GM18861 (cell line): ENCODE data around the gene LIMS2.

Experiments
- ATAC-seq: cut with Tn5 transposase; IDR thresholded peaks from one replicate; pipeline ENCODE4 v1.9.1; 2021; ENCODE audit not compliant: unreplicated experiment

The LIMS2 gene

DNA sequence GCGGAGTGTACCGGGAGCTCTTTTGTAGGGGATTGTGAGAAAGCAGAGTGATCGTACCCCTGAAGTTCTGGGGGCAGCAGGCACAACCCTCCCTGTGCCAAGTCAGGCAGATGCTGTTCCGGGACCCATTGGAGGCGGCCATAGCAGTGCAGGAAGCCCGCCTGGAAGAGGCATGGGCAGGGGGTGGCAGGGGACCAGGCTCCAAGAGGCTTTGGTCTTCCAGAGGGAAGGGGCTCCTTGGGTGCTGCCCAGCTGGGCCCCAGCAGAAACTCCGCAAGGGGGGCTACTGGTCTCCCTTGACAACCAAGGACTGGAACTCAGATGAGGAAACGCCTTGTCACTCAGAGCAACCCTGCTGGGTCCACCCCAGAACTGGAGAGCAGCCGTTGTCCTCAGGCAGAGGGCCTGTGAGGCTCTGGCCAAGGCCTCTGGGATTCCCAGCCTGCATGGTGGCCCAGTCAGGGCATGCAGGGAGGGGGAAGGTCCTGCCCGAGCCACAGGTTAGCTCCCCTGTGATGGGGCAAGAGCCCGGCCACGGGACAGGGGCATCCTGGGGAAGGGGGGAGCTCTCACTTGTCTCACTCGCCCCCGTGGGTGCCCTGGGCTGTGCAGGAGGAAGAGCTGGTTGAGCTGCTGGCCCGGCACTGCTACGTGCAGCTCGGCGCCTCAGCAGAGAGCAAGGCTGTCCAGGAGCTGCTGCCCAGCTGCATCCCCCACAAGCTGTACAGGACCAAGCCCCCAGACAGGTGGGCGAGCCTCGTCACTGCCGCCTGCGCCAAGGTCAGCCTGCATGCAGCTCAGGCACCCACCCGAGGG, 50.4 kb downstream of the LIMS2 start:
- ATAC-seq = no peak

DNA sequence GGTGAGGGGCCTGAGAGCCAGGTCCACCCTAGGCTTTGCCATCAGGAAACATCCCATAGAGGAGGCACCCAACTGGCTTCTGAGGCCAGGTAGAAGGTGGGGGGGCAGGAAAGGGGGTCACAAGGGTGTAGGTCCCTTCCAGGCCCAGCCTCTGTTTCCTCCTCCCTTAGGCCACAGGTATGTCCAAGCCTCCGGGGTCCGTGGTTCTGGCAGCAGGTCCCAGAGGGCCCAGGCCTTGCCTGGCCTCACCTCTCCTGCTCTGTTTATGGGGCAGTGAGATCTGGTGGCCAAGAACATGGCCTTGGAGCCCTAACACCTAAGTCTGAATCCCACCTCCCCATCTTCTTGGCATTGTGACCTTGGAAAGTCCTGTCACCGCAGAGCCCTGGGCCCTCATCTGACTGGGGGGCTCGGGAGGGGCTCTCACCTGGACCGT, 51.0 kb downstream of the LIMS2 start:
- no peak for ATAC-seq

DNA sequence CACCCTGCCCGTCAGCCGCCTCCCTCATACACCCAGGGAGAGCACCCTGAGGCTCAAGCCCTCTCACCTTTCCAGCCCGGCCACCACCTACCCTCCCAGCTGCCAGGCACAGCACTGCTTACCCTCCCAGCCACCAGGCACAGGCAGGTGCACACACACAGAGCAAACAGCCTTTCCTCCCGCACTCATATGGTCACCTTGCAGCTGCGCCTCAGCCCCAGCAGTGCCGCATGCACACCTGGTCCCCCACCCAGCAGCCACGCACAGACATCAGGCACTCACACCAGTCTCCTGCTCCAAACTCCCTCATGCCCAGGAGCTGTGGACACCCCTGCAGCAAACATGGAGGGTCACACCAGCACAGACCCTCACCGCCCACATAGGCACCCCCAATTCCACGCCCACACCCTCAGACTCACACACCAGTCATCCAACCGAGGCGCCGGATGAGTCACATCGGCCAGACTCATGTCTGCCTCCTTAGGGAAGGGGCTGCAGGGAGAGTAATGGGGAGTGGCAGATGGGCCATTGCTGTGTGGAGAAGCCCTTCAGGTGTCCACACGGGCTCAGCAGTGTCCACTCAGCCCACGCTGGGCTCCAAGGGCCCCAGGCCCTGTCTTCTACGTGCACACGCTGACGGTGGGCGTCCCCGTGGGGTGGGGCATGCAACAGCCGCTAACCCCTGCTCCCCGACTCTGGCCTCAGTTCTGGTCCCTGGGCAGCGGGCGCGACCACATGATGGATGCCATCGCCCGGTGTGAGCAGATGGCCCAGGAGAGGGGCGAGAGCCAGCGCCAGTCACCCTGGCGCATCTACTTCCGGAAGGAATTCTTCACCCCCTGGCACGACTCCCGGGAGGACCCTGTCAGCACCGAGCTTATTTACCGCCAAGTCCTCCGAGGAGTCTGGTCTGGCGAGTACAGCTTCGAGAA, 51.7 kb downstream of the LIMS2 start:
- ATAC-seq = no peak

DNA sequence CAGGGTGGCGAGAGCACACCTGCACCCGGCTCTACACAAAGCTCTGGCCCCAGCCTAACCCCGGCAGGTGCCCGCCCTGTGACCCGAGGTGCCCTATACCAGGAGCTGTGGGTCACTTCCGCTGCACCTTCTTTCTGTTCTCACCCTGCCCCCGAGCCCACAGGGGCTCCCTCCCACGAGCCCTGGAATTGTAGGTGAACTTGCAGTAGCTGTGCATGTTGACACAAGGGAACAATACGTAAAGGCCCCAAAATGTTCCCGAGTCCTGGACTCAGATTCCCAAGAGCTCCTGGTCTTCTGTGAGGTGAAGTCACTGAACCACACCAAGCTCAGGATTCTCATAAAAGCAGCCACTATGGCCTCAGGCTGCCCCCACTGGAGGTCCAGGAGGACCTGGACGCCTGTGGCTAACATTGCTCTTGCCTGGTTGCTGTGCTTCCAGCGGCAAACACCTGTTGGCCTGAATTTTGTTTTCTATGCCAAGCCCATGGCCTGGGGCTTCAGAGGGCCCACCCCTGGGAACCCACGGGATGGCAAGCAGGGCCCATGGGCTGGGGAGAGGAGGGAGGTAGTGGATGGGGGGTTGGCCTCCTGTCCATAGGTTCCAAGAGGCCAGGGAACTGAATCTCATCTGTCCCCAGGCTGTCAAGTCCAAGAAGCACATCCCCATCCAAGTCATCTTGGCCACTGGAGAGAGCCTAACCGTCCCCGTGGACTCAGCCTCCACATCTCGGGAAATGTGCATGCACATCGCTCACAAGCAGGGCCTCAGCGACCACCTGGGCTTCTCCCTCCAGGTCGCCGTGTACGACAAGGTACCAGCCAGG, 52.6 kb downstream of the LIMS2 start:
- ATAC-seq = no peak

DNA sequence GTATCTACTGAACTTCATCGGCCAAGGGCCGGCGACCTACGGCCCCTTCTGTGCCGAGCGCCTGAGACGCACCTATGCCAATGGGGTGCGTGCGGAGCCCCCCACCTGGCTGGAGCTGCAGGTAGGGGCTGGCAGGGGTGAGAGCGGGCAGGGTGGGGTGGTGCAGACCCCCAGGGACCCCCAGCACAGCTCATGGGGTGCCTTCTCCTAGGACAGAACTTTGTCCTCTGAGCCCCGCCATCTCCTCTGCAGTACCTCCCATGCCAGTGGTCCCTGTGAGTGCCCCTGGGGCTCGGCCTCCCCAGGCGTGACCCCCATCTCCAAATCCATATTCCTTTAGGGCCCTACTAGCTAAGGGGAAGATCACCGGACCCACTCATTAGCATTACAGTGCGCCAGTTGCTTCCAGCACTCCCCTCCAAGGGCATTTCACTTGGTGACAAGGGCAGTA, 53.3 kb downstream of the LIMS2 start:
- ATAC-seq = no peak

DNA sequence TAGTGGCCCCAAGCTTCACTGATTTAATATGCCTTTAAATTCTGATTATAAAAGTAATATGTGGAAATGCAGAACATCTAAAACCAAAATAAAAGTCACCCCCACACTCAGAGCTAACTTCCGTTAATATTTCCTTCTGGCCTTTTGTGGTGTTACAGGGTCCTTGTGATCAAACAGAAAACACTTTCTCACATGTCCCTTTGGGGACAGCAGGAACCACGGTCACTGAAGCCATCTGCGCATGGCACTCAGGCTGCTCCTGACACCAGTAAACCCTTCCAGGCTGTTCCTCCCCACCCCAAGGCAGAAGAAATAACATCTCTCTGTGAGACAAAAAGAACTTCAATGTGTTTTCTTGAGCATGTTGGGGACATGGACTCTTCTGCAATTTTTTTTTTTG, 54.5 kb downstream of the LIMS2 start:
- ATAC-seq = no peak

DNA sequence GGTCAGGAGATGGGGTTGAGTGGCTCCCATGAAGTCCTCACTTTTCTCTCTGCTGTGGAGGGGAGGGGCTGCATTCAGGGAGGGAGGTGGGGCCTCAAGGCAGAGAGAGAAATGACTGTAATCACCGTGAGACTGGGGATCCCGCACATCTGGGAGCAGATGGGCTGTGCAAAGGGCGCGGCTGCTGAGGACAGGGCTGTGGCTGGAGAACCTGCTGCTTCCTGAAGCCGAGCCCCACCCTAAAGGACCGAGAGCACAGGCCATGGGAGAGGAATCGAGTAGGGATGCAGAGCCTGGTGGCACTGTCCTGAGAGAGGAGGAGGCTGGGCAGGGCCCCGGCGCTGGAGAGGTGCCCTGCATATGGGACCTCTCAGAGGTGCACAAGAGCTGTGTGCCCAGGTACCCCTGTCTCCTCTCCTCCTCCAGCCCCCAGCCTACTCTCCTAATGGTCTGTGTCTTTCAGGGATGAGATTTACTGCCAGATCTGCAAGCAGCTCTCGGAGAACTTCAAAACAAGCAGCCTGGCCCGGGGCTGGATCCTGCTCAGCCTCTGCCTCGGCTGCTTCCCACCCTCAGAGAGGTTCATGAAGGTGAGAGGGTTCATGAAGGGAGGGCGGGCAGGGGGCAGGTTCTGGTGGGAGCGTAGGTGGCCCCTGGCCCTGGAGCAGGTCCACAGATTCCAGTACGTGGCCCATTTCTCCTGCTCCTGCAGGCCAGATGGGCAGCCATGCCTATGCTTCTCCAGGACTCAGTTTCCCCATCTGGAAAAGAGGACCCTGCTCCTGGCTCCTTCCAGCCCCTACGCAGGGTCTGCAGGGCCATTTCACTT, 55.2 kb downstream of the LIMS2 start:
- ATAC-seq = no peak

DNA sequence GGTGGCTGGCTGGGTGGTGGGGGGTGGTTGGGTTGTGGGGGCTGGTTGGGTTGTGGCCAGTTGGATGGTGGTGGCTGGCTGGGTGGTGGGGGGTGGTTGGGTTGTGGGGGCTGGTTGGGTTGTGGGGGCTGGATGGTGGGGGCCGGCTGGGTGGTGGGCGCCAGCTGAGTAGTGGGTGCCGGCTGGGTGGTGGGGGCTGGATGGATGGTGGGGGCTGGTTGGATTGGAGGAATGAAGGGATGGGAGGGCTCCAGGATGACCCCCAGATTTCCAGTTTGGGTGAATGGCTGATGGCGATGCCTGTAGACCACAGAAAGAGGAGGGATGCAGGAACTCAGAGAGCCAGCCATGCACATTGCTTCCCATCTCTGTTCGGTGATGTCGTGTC, 56.1 kb downstream of the LIMS2 start:
- ATAC-seq = no peak

DNA sequence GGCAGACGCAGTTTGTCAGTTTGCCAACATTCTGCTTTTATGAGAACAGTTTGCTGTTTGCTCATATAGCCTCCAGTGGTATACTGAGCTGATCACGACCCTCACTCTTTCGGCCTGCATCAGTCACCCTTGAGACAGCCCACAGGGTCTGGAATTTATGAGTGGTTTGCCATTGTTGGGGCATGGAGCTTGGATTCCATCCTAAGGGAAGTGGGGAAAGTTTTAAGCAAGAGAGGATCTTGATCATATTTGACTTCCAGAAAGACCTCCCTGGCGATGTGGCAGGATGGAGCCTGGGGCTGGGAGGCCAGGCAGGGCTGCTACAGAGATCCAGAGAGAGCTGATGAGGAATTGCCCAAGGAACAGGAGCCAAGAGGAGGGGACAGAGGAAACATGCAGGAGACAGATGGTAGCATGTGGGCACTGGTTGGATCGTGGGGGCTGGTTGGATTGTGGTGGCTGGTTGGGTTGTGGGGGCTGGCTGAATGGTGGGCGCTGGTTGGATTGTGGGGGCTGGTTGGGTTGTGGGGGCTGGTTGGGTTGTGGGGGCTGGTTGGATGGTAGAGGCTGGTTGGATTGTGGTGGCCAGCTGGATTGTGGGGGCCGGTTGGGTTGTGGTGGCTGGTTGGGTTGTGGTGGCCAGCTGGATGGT, 56.7 kb downstream of the LIMS2 start:
- ATAC-seq = no peak

DNA sequence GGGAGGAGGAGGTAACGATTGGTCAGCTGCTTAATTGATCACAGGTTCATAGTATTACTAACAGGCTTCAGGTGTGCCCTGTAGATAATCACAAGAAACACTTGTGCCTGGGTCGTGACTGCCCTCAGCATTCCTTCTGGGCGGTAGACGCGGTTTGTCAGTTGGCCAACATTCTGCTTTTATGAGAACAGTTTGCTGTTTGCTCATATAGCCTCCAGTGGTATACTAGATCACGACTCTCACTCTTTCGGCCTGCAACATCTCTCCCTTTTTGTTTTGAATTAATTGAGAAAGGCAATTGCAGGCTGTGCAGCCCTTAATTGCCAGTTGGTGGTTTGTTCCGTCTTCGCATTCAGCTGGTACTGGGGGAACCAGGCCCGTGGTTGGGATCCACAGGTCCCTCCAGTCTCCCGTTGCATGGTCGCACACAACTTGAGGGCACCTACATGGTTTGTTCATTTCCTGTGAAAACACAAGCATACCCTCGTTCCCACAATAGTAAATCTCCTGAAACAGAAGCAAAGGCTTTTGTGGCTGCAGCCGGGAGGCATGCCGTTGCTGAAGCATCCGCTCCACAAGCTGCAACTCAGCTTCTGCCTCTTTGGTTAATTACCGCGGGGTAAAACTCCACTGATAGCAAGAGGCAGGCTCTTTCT, 59.7 kb downstream of the LIMS2 start:
- no peak for ATAC-seq

DNA sequence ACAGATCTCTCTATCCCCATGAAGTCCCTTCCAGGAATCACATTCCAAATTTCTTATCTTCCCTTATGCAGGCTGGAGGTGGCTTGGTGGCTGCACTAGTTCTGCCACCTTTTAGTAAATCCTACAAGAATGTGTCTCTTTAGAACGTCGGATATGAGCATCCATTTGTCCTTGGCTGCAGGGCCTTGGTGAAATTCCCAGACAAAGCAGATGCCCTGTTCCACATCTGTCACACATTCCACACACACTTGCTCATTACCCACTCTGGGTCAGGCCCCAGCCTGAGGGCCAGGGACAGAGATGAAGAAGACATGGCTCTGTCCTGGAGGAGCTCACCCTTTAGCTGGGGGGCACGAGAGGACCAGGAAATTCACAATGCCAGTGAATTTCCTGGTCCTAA, 60.6 kb downstream of the LIMS2 start:
- ATAC-seq = no peak

DNA sequence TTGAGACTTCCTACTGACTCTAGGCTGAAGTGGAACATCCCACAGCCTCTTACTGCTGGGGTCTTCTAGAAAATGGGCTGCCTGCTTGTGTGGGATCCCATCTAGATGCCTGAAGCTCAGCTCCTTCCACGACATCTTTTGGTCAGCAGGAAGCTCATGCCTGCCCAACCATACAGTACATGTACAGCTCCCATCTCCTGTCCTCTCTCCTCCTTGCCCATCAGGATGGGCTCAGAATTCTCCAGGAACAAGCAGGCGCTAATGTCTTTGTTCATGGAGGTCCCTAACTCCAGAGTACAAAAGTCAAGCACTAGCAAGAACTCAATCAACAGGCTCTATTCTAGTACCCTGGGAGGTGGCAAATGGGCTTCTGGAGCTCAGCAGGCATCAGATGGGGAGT, 61.1 kb downstream of the LIMS2 start:
- no peak for ATAC-seq

DNA sequence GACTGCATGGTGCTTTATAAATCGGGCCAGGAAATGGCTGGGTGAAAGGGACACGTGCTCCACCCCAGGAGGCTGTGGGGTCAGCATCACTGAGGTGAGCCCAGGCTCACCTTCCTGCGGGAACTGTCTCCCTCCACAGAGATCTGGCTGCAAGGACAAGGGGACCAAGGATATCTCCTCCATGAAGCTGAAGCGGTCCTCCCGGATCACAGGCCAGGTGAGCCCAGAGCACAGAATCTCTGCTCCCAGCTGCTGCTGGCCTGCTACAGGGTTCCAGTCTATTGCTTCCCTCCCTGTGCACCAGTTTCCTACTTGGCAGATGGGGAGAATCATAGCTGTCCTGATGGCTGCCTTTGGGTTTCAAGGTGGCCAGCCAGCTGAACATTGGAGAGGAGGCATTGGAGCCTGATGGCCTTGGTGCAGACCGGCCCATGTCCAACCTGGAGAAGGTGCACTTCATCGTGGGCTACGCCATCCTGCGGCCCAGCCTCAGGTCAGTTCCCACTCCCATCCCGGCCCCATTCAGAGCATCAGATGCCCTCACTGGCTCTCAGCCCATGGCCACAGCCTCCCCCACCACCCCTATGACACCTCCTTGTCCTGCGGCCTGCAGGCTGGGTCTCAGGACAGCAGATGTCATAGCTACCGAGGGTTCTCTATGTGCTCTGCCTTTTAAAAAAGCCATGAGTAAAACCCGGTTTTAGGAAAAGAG, 63.1 kb downstream of the LIMS2 start:
- no peak for ATAC-seq

DNA sequence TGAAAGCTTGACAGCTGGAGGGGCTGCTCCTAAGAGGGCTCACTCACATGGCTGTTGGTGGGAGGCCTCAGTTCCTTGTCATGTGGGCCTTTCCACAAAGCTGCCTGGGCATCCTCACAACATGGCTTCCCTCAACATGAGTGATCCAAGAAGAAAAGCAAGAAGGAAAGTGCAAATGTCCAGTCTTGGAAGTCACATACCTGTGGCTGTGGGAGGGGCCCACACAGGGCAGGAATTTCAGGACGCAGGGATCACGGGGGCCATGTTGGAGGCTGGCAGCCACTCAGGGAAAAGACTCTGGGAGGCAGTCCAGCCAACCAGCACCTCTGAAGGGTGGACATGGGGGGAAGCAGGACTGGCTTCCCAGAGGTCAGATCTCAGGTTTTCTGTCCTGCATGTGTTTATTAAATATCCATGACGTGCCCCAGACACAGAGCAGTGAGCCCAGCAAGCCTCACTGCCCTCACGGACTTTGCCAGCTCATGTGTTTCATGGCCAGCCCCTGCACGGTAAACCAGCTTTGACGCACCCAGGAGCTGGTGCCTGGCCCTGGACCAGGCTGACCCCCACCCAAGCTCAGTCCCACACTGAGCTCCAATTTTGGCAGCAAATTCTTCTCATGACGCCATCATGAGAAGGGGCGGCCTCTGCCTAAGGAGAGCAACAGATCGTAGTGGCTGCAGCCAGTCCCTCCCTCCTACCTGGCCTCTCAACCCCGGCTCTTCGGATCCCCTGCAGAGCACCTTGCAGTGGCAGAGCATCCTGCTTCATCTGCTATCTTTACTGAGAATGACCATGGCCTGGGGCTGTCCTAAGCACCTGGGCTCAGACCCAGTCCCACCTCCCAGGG, 64.0 kb downstream of the LIMS2 start:
- no peak for ATAC-seq

DNA sequence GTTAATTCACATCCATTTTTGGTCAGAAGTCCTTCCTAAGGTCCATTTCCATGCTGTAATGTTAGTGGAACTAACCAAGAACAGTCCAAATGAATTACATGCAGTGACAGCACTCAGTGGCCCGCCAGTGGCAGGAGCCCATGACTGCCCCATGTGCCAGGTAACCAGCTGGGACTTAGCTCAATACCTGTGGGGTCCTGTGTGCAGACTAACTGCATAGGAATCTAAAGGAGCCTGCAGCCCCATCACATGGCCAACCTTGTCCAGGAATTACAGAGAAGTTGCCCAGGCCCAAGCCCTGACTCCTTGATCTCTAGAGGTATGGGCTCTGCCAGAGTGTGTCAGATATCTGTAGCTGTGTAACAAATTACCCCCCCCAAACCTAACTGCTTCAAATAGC, 64.8 kb downstream of the LIMS2 start:
- no peak for ATAC-seq

DNA sequence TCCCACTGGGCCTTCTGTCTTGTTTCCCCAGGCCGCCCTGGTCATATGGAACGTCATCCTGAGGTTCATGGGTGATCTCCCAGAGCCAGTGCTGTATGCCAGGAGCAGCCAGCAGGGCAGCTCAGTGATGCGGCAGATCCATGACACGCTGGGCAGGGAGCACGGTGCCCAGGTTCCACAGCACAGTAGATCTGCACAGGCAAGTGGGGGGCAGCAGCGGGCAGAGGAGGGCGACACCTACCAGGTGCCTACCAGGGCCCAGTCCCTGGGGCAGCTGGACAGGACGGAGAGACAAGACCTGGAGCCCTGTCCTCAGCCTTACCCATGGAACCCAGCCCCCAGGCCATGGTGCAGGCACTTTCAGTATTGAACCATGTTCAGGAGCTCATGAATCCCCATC, 65.5 kb downstream of the LIMS2 start:
- no peak for ATAC-seq

DNA sequence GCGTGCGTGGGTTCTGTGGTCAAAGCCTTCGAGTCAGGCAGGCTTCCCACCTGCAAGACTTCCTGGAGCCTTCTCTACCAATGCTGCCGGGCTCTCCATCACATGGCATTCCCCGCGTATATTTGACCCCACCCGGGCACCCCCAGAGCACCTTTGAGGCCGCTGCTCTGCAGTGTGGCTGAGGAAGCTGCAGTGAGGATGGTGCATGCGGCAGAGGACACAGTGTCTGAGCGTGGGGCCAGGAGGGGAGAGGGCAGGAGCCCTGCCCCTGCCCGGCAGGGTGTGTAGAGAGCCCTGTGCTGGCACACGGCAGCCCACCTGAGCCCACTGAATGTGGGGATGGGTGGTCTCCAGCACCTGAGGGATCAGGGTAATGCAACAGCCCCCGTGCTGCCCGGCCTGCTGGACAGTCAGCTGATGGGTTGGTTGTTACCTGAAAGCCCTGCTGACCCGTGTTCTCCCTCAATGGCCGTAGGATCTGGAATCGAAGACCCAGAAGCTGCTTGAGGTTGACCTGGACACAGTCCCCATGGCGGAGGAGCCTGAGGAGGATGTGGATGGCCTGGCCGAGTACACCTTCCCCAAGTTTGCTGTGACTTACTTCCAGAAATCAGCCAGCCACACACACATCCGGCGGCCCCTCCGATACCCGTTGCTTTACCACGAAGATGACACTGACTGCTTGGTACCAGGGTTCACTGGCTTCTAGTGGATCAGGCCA, 66.1 kb downstream of the LIMS2 start:
- ATAC-seq = no peak
